Measurements from ENCODE around the gene CPLX1.

GRCh38 chr4:791252-791897, 34.6 kb downstream of the CPLX1 start:
- no peak for TF ChIP-seq CTCF (optimal IDR thresholded peaks at IDR 0.05 in 1 of 3, IDR thresholded peaks at IDR 0.05 in 1 of 3, conservative IDR thresholded peaks at IDR 0.05 in 1 of 3; ENCODE audit: extremely low read depth in 1 of 3, insufficient read depth in 2 of 3, low read length in 3 of 3)
- TF ChIP-seq EZH2 (IDR thresholded peaks at IDR 0.05; ENCODE audit: low read length), result no peak

Measured in keratinocyte (primary cell).